Astrocyte (in vitro differentiated cells and primary cell): ENCODE results near the gene CMTM8.

Experiments used
- EZH2 ChIP-seq: IDR thresholded peaks from 2 replicates; pipeline ENCODE4 v1.6.1; 2012; ENCODE audit warnings: mild to moderate bottlenecking, low read length, inconsistent platforms; ENCODE audit not compliant: insufficient read depth
- TF ChIP-seq, protein P1 (sequence below): IDR thresholded peaks from 2 replicates; pipeline ENCODE4 v1.5.1; 2011; ENCODE audit warnings: low read depth, mild to moderate bottlenecking, inconsistent platforms, low read length, moderate library complexity; ENCODE audit not compliant: insufficient read depth

DNA sequence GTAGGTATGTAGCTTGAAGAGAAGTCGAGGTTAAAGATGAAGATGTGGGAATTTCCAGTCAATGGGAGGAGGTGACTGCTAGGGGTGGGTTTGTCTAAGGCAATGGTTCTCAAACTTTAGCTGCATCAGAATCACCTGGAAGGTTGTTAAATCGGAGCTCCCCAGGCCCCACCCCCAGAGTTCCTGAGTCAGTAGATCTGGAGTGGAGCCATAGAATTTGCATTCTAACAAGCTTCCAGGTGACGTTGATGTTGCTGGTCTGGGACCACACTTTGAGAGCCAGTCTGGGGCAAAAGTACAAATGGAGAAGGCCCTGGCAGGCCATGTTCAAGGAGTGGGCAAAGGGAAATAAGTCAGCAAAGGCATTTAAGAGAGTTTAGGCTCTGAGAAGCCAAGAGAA lies 69.1 kb downstream of the CMTM8 start:
- TF ChIP-seq, protein P1, sequence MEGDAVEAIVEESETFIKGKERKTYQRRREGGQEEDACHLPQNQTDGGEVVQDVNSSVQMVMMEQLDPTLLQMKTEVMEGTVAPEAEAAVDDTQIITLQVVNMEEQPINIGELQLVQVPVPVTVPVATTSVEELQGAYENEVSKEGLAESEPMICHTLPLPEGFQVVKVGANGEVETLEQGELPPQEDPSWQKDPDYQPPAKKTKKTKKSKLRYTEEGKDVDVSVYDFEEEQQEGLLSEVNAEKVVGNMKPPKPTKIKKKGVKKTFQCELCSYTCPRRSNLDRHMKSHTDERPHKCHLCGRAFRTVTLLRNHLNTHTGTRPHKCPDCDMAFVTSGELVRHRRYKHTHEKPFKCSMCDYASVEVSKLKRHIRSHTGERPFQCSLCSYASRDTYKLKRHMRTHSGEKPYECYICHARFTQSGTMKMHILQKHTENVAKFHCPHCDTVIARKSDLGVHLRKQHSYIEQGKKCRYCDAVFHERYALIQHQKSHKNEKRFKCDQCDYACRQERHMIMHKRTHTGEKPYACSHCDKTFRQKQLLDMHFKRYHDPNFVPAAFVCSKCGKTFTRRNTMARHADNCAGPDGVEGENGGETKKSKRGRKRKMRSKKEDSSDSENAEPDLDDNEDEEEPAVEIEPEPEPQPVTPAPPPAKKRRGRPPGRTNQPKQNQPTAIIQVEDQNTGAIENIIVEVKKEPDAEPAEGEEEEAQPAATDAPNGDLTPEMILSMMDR = no peak
- no peak for TF ChIP-seq EZH2
